ENCODE measurements around the gene ENO3. TPM values are rescaled to one million over a fixed set of nuclear protein-coding genes. Genes with fewer than 3 reads are reported as not detected.

ENO3 gene
- total RNA-seq, 1 experiment from 2014 or later = 19.0 TPM

- Mint-ChIP-seq H3K27ac (ENCODE audit: low read depth, unreplicated experiment) (peak overlapping the region; percentile 98), H3K4me1 (ENCODE audit: insufficient read depth, unreplicated experiment) (peaks cover 41% of the 10 kb centered on the region), H3K36me3 (ENCODE audit: insufficient read depth, unreplicated experiment) (peaks cover 49% of the 10 kb centered on the region), H3K27me3 (ENCODE audit: insufficient read depth, unreplicated experiment) (no peaks in the 10 kb centered on the region), H3K4me3 (ENCODE audit: unreplicated experiment) (peak overlapping the region; percentile 91), H3K9me3 (ENCODE audit: unreplicated experiment) (no peaks in the 10 kb centered on the region)
- TF ChIP-seq CTCF (IDR thresholded peaks at IDR 0.05; ENCODE audit: unreplicated experiment) = no peak
- BruUV-seq (replicated peaks) = TSS peak; percentile 15
- DNase-seq (ENCODE audit: unreplicated experiment) = no peak
- ChIA-PET POLR2A (interaction anchor here (1.1 to 21.5 kb wide), 16 partner anchors 9 to 236 kb away, joined by 4 to 639 read pairs (median 16); partner anchors contain the start of genes ARRB2, CAMTA2, ENO3 and INCA1), CTCF (interaction anchor here (0.5 to 3.0 kb wide), 9 partner anchors 19 to 819 kb away, joined by 3 to 24 read pairs (median 4); no protein-coding TSS in a partner anchor)
- intact Hi-C loops (cut with micrococcal nuclease) = no loop called here
Observed at GRCh38 chr17:4938688-4939545, 12.0 kb upstream of the ENO3 start.

- no peak for DNase-seq (ENCODE audit: unreplicated experiment)
- TF ChIP-seq CTCF (IDR thresholded peaks at IDR 0.05; ENCODE audit: unreplicated experiment) = no peak
- H3K36me3 Mint-ChIP-seq (ENCODE audit: insufficient read depth, unreplicated experiment) = peaks cover 51% of the 10 kb centered on the region
- H3K27me3 Mint-ChIP-seq (ENCODE audit: insufficient read depth, unreplicated experiment) = no peaks in the 10 kb centered on the region
- H3K9me3 Mint-ChIP-seq (ENCODE audit: unreplicated experiment) = no peaks in the 10 kb centered on the region
- POLR2A ChIA-PET = interaction anchor here (0.7 to 21.5 kb wide), 23 partner anchors 10 to 480 kb away, joined by 3 to 639 read pairs (median 8); partner anchors contain the start of genes ARRB2, CAMTA2, CHRNE and ENO3
- CTCF ChIA-PET = interaction anchor here (0.7 to 3.0 kb wide), 8 partner anchors 9 to 536 kb away, joined by 3 to 24 read pairs (median 4); partner anchors contain the start of gene PFN1
- no TSS peak for BruUV-seq (replicated peaks)
- peak overlapping the region; percentile 91 for H3K4me3 Mint-ChIP-seq (ENCODE audit: unreplicated experiment)
- peak overlapping the region; percentile 98 for H3K27ac Mint-ChIP-seq (ENCODE audit: low read depth, unreplicated experiment)
- peaks cover 41% of the 10 kb centered on the region for H3K4me1 Mint-ChIP-seq (ENCODE audit: insufficient read depth, unreplicated experiment)
- intact Hi-C loops (cut with micrococcal nuclease) = no loop called here
Observed at GRCh38 chr17:4939546-4939795, 11.4 kb upstream of the ENO3 start.

DNA sequence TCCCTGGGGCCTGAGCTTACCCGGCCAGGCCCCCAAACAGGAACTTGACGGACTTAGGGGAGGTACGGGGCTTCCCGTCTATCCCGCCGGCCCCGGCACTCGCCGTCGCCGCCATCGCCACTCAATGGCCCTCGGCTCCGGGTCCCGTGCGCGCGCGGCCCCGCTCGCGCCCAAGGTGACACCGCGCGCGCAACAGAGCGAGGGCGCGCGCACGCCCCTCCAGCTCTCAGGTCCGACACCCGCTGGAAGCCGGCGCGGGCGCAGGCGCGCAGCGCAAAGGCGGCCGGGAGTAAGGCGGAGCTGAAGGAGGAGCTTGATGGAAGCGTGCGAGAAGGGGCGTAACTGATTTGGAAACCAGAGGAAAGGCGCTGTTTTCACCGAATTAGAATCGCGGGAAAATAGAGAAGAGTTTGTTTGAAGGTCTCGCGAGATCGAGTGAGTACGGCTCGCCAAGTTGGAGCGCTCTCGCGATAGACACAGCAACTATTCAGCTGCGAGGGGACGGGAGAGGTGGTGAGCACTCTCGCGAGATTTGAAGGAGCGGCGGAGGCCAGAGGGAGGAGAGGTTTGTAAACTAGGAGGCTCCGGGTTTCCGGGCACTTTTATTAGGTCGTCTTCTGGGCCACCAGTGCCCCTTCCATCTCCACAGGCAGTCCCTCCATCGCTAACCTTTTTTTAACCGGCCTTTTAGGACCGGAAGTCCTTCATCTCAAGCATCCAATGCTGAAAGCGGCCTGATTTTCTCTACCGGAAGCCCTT lies 10.9 kb upstream of the ENO3 start, which contains the start of the genes RNF167 and SLC25A11:
Gene RNF167 (plus strand): TSS at position 473 of the 759 bp plus-strand sequence. CDS start 642 bp downstream, outside the sequence.
Gene SLC25A11 (minus strand): TSS at position 251 of the 759 bp plus-strand sequence. CDS start 136 bp downstream, at position 115.
- POLR2A ChIA-PET = interaction anchor here (0.6 to 21.5 kb wide), 29 partner anchors 10 to 1366 kb away, joined by 3 to 639 read pairs (median 6); partner anchors contain the start of genes ARRB2, CAMTA2, CHRNE and CYB5D2
- intact Hi-C loops (cut with micrococcal nuclease) = loop anchor here (1.0 to 2.0 kb wide), 2 partner anchors 19 to 31 kb away; no protein-coding TSS in a partner anchor
- peak; percentile 99 for DNase-seq (ENCODE audit: unreplicated experiment)
- Mint-ChIP-seq H3K9me3 (ENCODE audit: unreplicated experiment) (no peaks in the 10 kb centered on the region), H3K4me1 (ENCODE audit: insufficient read depth, unreplicated experiment) (peaks cover 43% of the 10 kb centered on the region), H3K27me3 (ENCODE audit: insufficient read depth, unreplicated experiment) (no peaks in the 10 kb centered on the region), H3K36me3 (ENCODE audit: insufficient read depth, unreplicated experiment) (peaks cover 56% of the 10 kb centered on the region), H3K4me3 (ENCODE audit: unreplicated experiment) (peak within 1 kb of the TSS; percentile 91), H3K27ac (ENCODE audit: low read depth, unreplicated experiment) (peak within 1 kb of the TSS; percentile 98)
- BruUV-seq (replicated peaks) = no TSS peak
- no peak for TF ChIP-seq CTCF (IDR thresholded peaks at IDR 0.05; ENCODE audit: unreplicated experiment)
- CTCF ChIA-PET = interaction anchor here (0.5 to 3.0 kb wide), 12 partner anchors 9 to 537 kb away, joined by 3 to 24 read pairs (median 3); partner anchors contain the start of gene PFN1
